ENCODE measurements around the gene AKT2.

- TF ChIP-seq CTCF (conservative IDR thresholded peaks at IDR 0.05; ENCODE audit: low read depth, low read length) (no peak), EZH2 (IDR thresholded peaks at IDR 0.05; ENCODE audit: low read length, unreplicated experiment) (no peak), EZH2phosphoT487 (IDR thresholded peaks at IDR 0.05; ENCODE audit: borderline replicate concordance, low read length) (no peak)
Measured at GRCh38 chr19:40219721-40220276, 65.3 kb downstream of the AKT2 start.
